ENCODE measurements around the gene MAPKAPK5.

DNA sequence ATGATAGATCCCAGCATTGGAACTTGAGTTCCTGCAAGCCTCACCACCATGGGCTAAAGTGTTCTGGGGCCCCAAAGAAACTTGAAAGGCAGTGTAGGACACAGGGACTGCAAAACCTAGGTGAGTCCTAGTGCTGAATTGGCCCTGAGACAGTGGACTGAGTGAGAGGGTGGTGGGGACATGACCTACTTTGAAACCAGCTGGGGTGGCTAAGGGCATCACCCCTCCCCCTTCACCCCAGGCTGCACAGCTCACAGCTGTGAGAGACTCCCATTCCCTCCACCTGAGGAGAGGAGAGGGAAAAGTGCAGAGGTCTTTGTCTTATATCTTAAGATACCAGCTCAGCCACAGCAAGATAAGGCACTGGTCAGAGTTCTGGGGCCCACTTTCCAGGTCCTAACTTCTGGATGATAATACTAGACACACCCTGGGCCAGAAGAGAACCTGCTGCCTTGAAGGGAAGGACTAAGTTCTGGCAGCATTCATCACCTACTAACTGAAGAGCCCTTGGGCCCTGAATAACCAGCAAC is 62.5 kb downstream of the MAPKAPK5 start:
- TF ChIP-seq GATA3 (IDR thresholded peaks at IDR 0.05; ENCODE audit: low read depth, low read length) = no peak
- no peak for TF ChIP-seq GATA2 (IDR thresholded peaks at IDR 0.05; ENCODE audit: low read depth, low read length)
